HG03175 (cell line): ENCODE measurements around the gene SPATA16.
A peak's percentile ranks its signal among the peaks of the same experiment; 100 is the strongest.
"Not testable (repeated sequence)": the region's sequence is repeated elsewhere in the genome, so short reads cannot be mapped to it uniquely, and the experiment has no call there.

Experiments
- ATAC-seq: cut with Tn5 transposase; IDR thresholded peaks from one replicate; pipeline ENCODE4 v1.9.1; 2021; ENCODE audit warnings: mild to moderate bottlenecking, moderate library complexity; ENCODE audit not compliant: unreplicated experiment

The SPATA16 gene

DNA sequence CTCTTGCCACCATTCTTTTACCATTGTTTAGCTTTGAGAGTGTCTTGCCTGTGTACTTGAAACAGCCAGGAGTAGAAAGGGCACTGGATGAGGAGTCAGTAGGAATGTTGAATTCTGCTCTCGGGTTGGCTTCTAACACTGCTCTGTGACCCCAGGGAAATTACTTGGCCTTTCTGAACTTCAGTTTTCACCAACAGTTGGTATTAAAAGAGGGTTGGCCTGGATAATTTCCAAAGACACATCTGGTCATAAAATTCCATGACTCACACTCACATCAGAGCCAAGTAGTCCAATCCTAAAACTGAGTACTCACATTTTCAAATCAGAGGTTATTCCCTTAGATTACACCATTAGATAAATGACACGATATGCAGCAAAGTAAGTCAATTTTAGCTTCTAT lies 248.9 kb downstream of the SPATA16 start:
- ATAC-seq = no peak

- ATAC-seq = no peak
Measured at GRCh38 chr3:172885704-172886103, 255.3 kb downstream of the SPATA16 start.

- ATAC-seq = no peak
Measured at GRCh38 chr3:172882563-172882962, 258.5 kb downstream of the SPATA16 start.

DNA sequence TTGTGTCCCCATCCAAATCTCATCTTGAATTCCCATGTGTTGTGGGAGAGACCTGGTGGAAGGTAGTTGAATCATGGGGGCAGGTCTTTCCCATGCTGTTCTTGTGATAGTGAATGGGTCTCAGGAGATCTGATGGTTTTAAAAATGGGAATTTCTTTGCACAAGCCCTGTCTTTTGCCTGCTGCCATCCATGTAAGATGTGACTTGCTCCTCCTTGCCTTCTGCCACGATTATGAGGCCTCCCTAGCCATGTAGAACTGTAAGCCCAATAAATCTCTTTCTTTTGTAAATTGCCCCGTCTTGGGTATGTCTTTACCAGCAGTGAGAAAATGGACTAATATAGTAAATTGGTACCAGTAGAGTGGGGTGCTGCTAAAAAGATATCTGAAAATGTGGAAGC lies 261.7 kb downstream of the SPATA16 start:
- ATAC-seq = not testable (repeated sequence)

- no peak for ATAC-seq
Measured at GRCh38 chr3:172877011-172877410, 264.0 kb downstream of the SPATA16 start.

DNA sequence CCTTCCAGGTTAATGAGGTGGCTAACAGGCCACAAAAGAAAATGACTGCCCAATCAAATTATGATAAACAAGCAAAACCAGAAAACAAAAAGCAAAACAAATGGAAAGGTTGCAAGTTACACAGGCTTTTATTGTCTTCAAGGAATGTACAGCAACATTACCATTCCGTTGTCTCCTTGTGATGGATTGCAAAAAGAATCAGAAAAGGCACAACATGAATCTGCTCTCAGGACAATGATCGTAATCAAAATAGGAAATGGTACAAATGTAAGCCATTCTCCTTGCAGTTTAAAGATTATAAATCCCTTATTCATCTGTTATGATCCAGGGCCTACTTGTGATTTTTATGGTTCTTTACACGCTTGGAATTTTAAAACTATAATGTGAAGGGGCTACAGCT lies 264.7 kb downstream of the SPATA16 start:
- ATAC-seq = no peak

- ATAC-seq = no peak
Measured at GRCh38 chr3:172875039-172875438, 266.0 kb downstream of the SPATA16 start.

- ATAC-seq = no peak
Measured at GRCh38 chr3:172869784-172870518, 271.1 kb downstream of the SPATA16 start.

DNA sequence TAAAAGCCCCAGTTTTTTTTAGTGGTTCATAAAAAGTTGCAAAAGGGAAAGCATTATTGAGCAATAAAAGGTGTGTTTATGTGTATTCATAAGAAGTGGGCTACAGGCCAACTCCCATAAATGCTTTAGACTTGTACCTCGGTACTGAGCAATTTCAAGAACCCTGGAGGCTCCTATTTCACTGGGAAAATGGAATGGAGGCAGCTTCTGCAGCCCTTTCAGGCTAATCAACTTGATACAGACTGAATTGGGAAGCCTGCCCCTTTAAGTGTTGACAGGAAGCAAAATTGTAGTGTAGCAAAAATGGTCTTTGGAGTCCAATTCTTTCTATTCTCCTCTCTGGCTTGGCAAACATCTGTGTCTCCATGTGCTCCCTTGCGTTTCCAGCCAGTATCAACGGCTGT lies 271.7 kb downstream of the SPATA16 start:
- no peak for ATAC-seq

DNA sequence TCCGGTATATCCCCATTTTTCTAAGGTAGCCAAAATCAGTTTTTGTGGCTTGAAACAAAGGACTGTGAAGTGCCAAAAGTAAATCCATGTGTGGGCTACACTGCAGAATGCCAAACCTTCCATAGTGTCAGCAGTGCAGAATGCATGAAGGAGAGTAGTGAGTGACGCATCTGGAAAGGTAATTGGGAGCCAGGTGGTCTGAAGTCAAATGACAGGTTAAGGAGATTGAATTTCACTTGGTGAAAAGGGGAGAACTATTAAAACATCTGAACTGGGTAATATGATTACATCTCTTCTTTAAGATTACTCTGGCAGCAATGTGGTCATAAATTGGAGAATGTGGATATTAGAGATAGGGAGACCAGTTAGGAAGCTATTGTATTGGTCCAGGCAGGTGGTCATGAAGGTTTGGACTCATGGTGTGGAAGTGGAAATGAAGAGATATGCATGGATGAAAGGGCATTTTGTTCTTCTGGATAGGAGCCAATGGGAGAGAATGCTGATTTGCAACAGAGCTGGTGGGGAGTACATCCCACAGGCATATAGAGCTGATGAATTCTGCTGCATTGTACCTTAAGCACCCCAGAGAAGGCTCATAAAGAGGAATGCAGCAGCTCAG lies 272.3 kb downstream of the SPATA16 start:
- ATAC-seq = no peak

DNA sequence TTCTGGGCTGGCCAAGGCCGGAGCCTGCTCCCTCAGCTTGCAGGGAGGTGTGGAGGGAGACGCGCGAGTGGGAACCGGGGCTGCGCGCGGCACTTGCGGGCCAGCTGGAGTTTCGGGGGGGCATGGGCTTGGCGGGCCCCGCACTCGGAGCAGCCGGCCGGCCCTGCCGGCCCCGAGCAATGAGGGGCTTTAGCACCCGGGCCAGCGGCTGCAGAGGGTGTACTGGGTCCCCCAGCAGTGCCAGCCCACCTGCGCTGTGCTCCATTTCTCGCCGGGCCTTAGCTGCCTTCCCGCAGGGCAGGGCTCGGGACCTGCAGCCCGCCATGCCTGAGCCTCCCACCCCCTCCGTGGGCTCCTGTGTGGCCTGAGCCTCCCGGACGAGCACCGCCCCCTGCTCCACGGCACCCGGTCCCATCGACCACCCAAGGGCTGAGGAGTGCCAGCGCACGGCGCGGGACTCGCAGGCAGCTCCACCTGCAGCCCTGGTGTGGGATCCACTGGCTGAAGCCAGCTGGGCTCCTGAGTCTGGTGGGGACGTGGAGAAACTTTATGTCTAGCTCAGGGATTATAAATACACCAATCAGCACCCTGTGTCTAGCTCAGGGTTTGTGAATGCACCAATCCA lies 274.2 kb downstream of the SPATA16 start:
- ATAC-seq = not testable (repeated sequence)

GRCh38 chr3:172859041-172859440 lies 282.0 kb downstream of the SPATA16 start:
- ATAC-seq = no peak

GRCh38 chr3:172856795-172857742 lies 284.0 kb downstream of the SPATA16 start:
- ATAC-seq = no peak

GRCh38 chr3:172855037-172855436 lies 286.0 kb downstream of the SPATA16 start:
- no peak for ATAC-seq

DNA sequence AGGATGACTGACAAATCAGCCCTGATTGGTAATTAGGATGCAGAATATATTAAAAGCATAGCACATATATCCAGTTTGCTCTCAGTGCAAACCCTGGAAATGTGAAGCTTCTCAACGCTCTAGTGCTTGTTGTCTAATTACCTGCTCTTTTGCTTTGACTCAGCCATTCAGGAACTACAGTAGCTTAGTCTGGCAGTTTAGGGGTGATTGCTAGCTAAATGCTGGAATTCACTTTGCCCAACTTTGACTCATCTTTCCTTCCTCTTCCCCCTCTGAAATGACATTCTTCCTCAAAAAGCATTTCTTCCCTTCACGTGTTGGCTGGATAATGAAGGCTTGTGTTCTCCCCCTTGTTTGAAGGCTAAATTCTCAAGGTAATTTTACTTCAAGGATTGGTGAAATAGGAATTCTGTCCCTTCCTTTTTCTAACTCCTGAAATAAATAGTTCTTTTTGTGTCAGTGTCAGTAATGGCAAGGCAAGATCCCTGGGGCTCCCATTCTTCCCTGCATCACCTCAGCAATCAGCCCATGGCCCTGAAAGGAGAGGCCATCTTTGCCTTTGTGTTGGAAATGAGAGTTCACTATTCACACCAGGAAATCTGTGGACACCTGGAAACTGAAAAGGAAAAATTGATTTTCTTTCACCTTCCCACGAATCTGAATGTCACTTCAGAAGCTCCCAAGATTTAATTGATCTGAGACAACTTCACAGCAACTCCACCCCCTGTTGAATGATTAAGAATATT lies 286.9 kb downstream of the SPATA16 start:
- ATAC-seq = no peak

DNA sequence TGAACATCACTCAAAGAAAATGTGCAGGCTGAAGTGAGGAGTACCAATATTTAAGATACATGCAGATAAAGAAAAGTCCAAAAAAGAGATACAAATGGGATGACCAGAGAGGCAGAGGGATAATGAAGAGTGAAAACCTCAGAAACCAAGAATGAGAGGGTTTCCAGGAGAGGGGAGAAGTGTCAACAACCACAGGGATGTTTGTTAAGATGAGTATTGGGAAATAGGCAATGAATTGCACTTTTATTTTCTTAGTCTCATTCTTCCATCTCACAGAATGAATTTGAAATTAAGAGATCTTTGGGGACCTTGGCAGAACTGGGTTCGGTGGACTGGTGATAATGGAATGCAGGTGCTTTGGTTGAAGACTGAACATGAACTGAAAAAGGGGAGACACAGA lies 288.0 kb downstream of the SPATA16 start:
- no peak for ATAC-seq

GRCh38 chr3:172848910-172849309 lies 292.1 kb downstream of the SPATA16 start:
- ATAC-seq = no peak

- ATAC-seq = no peak
Measured at GRCh38 chr3:172847292-172847691, 293.7 kb downstream of the SPATA16 start.

GRCh38 chr3:172846706-172847105 lies 294.3 kb downstream of the SPATA16 start:
- ATAC-seq = no peak

DNA sequence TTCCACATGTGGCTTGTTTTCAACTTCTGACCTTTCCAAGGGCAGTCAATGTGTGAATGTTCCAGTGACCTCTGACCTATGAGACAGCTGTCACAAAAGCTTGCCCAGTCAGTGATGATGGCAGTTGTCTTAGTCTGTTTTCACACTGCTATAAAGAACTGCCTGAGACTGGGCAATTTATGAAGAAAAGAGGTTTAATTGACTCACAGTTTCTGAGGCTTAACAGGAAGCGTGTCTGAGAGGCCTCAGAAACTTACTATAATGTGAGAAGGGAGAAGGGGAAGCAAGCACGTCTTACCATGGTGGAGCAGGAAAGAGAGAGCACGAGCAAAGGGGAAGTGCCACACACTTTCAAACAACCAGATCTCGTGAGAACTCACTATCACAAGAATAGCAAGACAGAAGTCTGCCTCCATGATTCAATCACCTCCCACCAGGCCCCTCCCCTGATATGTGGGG lies 294.9 kb downstream of the SPATA16 start:
- ATAC-seq = peak; percentile 76
